Coronary artery (tissue), 2 donors: ENCODE results near the gene CRYGN.

ENCODE experiments used
- DNase-seq: peaks from one replicate; pipeline ENCODE4 v3.0.0-alpha.2; 2017; ENCODE audit warnings: low spot score
- H3K27ac ChIP-seq, 2 donors: fragments of 200-600 bp; sonication (generic); one replicate each; pipeline ENCODE4 v1.5.1; 2016 to 2019
- H3K4me3 ChIP-seq: fragments of 200-600 bp; sonication (generic); 2 replicates; pipeline ENCODE4 v1.5.1; 2016; ENCODE audit warnings: mild to moderate bottlenecking, moderate library complexity
- CTCF ChIP-seq: fragments of 200-600 bp; sonication (generic); IDR thresholded peaks from one replicate; pipeline ENCODE4 v1.5.1; 2019; ENCODE audit warnings: antibody characterized with exemption

The CRYGN gene

GRCh38 chr7:151483711-151483983 is 43.7 kb upstream of the CRYGN start:
- no peak for TF ChIP-seq CTCF
- Histone ChIP-seq H3K27ac (no peak overlapping the region), H3K4me3 (no peak overlapping the region)
- no peak for DNase-seq

DNA sequence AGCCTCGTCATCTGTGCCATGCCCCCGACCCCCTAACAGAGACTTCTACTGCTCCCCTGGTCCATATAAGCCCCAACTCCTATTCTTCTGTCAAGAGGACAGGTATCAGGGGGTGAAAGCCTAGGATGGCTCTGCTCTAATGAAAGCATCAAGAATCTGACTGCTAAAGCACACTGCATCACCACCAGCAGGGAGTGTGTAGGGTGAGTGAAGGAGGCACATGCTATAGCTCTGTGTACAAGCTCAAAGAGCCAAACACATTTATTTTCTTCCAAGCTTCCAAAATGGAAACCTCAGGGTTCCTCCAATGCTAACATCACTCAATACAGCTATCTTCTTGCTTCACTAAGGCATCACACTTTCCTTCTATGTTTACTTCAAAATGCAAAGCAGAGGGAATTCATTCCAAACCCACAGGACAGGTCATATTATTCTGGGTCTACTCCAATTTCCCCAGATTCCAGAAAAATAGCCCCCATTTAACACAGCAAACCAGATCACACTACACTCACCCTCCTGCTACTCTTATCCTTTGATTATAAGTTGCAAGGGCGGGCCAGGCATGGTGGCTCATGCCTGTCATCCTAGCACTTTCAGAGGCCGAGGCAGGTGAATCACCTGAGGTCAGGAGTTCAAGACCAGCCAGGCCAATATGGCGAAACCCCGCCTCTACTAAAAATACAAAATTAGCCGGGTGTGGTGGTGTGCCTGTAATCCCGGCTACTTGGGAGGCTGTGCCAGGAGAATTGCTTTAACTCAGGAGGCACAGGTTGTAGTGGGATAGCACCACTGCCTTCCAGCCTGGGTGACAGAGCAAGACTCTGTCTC is 43.2 kb upstream of the CRYGN start:
- no peak for DNase-seq
- TF ChIP-seq CTCF = no peak
- Histone ChIP-seq H3K27ac (no peak overlapping the region), H3K4me3 (no peak overlapping the region)

GRCh38 chr7:151481650-151482505 is 41.9 kb upstream of the CRYGN start:
- Histone ChIP-seq H3K27ac (no peak overlapping the region), H3K4me3 (no peak overlapping the region)
- no peak for TF ChIP-seq CTCF
- no peak for DNase-seq

DNA sequence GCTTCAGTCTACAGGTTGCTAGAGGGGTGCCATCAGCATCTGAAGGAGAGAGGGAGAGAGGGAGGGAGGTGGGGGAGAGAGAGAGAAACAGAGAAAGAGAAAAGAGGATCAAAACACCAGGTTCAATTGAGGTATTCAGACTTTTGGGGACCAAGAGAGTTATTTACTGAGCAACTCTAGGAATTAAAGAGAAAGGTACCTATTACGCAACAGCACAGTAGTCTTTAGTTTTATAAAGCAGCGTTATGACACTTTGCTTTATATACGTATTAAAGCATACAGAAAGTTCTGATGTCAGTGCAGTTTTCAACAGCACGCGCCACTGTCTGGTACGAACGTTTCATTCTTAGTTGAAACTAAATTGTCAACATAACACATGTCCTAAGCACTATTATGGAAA is 37.9 kb upstream of the CRYGN start:
- no peak for TF ChIP-seq CTCF
- no peak for DNase-seq
- no peak overlapping the region for H3K4me3 ChIP-seq

GRCh38 chr7:151472644-151473380 is 32.9 kb upstream of the CRYGN start:
- TF ChIP-seq CTCF = no peak
- H3K4me3 ChIP-seq = no peak overlapping the region
- no peak for DNase-seq
- no peak overlapping the region for H3K27ac ChIP-seq

More for the DNA sequence above, 37.9 kb upstream of the CRYGN start:
- H3K27ac ChIP-seq = no peak overlapping the region

GRCh38 chr7:151470711-151471110 is 30.8 kb upstream of the CRYGN start:
- no peak overlapping the region for H3K4me3 ChIP-seq
- TF ChIP-seq CTCF = no peak
- DNase-seq = no peak
- H3K27ac ChIP-seq = no peak overlapping the region
